Liver (tissue), 9 donors: ENCODE measurements around the gene TERT. TPM values are rescaled to one million over a fixed set of nuclear protein-coding genes. Genes with fewer than 3 reads are reported as not detected.

Experiments used
- DNase-seq: peaks from one replicate; pipeline ENCODE4 v3.0.0-alpha.2; 2017; ENCODE audit warnings: low spot score
- H3K27ac ChIP-seq, 2 donors: one replicate each; pipeline ENCODE4 v1.7.0; 2013; ENCODE audit warnings: inconsistent platforms in 2 of 2, low read length in 2 of 2, control low read depth in 1 of 2, low read depth in 1 of 2, mild to moderate bottlenecking in 1 of 2
- H3K27me3 ChIP-seq, 4 donors: one replicate each; pipeline versions ENCODE4 v1.6.1 to v1.7.0; 2013; ENCODE audit warnings: low read length in 3 of 4, inconsistent platforms in 1 of 4, mild to moderate bottlenecking in 1 of 4, moderate library complexity in 1 of 4; ENCODE audit not compliant: control insufficient read depth in 4 of 4, insufficient read depth in 4 of 4
- H3K36me3 ChIP-seq, 4 donors: one replicate each; pipeline versions ENCODE4 v1.6.1 to v1.7.0; 2013; ENCODE audit warnings: low read length in 3 of 4, mild to moderate bottlenecking in 3 of 4, low read depth in 1 of 4, moderate library complexity in 1 of 4; ENCODE audit not compliant: control insufficient read depth in 4 of 4, insufficient read depth in 3 of 4
- H3K4me1 ChIP-seq, 4 donors: one replicate each; pipeline versions ENCODE4 v1.6.1 to v1.7.0; 2013; ENCODE audit warnings: low read length in 3 of 4, mild to moderate bottlenecking in 3 of 4, moderate library complexity in 1 of 4; ENCODE audit not compliant: control insufficient read depth in 4 of 4, insufficient read depth in 4 of 4
- H3K4me3 ChIP-seq, 3 donors: one replicate each; pipeline versions ENCODE4 v1.6.1 to v1.7.0; 2013; ENCODE audit warnings: low read length in 3 of 3, control low read depth in 1 of 3, low read depth in 1 of 3, mild to moderate bottlenecking in 1 of 3
- H3K9ac ChIP-seq, 2 donors: one replicate each; pipeline ENCODE4 v1.7.0; 2013; ENCODE audit warnings: low read length in 2 of 2, mild to moderate bottlenecking in 2 of 2, moderate library complexity in 2 of 2, control low read depth in 1 of 2, low read depth in 1 of 2
- H3K9me3 ChIP-seq, 4 donors: one replicate each; pipeline versions ENCODE4 v1.6.1 to v1.7.0; 2013; ENCODE audit warnings: low read length in 3 of 4; ENCODE audit not compliant: control insufficient read depth in 4 of 4
- EGR1 ChIP-seq, 2 donors: IDR thresholded peaks; 2 replicates each; pipeline ENCODE4 v1.6.1; 2016 to 2018; ENCODE audit warnings: antibody characterized with exemption in 2 of 2, low read depth in 2 of 2
- FOXA1 ChIP-seq: IDR thresholded peaks from 2 replicates; pipeline ENCODE4 v1.6.1; 2016; ENCODE audit warnings: antibody characterized with exemption
- FOXA2 ChIP-seq: IDR thresholded peaks from 2 replicates; pipeline ENCODE4 v1.6.1; 2016; ENCODE audit warnings: antibody characterized with exemption
- GABPA ChIP-seq, 2 donors: IDR thresholded peaks in 1 of 2; conservative IDR thresholded peaks in 1 of 2; 2 replicates each; pipeline ENCODE4 v1.6.1; 2016; ENCODE audit warnings: antibody characterized with exemption in 2 of 2, mild to moderate bottlenecking in 1 of 2, moderate library complexity in 1 of 2
- HNF4A ChIP-seq, 2 donors: conservative IDR thresholded peaks; 2 replicates each; pipeline ENCODE4 v1.6.1; 2016; ENCODE audit warnings: antibody characterized with exemption in 2 of 2, mild to moderate bottlenecking in 2 of 2
- HNF4G ChIP-seq: IDR thresholded peaks from 2 replicates; pipeline ENCODE4 v1.6.1; 2016; ENCODE audit warnings: antibody characterized with exemption
- JUND ChIP-seq, 2 donors: IDR thresholded peaks; 2 replicates each; pipeline ENCODE4 v1.6.1; 2016; ENCODE audit warnings: antibody characterized with exemption in 2 of 2
- MAX ChIP-seq: IDR thresholded peaks from 2 replicates; pipeline ENCODE4 v1.6.1; 2016; ENCODE audit warnings: antibody characterized with exemption
- NR2F2 ChIP-seq: IDR thresholded peaks from 2 replicates; pipeline ENCODE4 v1.6.1; 2016; ENCODE audit warnings: antibody characterized with exemption
- RAD21 ChIP-seq, 2 donors: IDR thresholded peaks; 2 replicates each; pipeline ENCODE4 v1.6.1; 2016; ENCODE audit warnings: antibody characterized with exemption in 2 of 2, mild to moderate bottlenecking in 2 of 2
- REST ChIP-seq: IDR thresholded peaks from 2 replicates; pipeline ENCODE4 v1.6.1; 2016; ENCODE audit warnings: antibody characterized with exemption, mild to moderate bottlenecking
- RXRA ChIP-seq, 2 donors: IDR thresholded peaks; 2 replicates each; pipeline ENCODE4 v1.6.1; 2017 to 2018; ENCODE audit warnings: antibody characterized with exemption in 2 of 2, mild to moderate bottlenecking in 1 of 2
- SP1 ChIP-seq: IDR thresholded peaks from 2 replicates; pipeline ENCODE4 v1.6.1; 2018; ENCODE audit warnings: antibody characterized with exemption, mild to moderate bottlenecking
- YY1 ChIP-seq: IDR thresholded peaks from 2 replicates; pipeline ENCODE4 v1.6.1; 2016; ENCODE audit warnings: antibody characterized with exemption, mild to moderate bottlenecking
- WGBS: extraction: QIAGEN DNeasy Blood & Tissue Kit; methylation state at CpG from one replicate; pipeline ENCODE4 v1.1.7; 2013; 5-methylcytosine and 5-hydroxymethylcytosine counted together
- polyA plus RNA-seq, 2 donors: library from polyadenylated mRNA; stranded (reverse) in 1 of 2; unstranded in 1 of 2; fragments of 200-250 nt in 1 of 2; fragments of >200 nt in 1 of 2; fragmentation: Nextera tagmentation in 1 of 2; extraction: Ambion mirVana in 1 of 2; gene quantifications; one replicate each; pipeline versions ENCODE4 v1.2.1 to v1.2.3, GENCODE V29; 2013 to 2015
- total RNA-seq, 2 donors: library from RNA; depleted of rRNA; stranded (reverse); fragments of >200 nt; gene quantifications; one replicate each; pipeline ENCODE4 v1.2.3, GENCODE V29; 2014
- TF ChIP-seq, protein P1 (sequence below): IDR thresholded peaks from 2 replicates; pipeline ENCODE4 v1.6.1; 2016; ENCODE audit warnings: antibody characterized with exemption
- TF ChIP-seq, protein P2 (sequence below): fragments of 150-350 bp; IDR thresholded peaks from 2 replicates; pipeline ENCODE4 v1.5.1; 2017; ENCODE audit warnings: improper control_type of control experiment, low read depth, low read length; ENCODE audit not compliant: missing input control
- donor health status: healthy.
- donor health status: healthy.
- donor health status: healthy.
- donor health status: healthy.
- donor health status: healthy.

TERT gene
- total and polyA plus RNA-seq, 4 donors: 0.14 TPM; not detected in 3

- TF ChIP-seq, protein P1, sequence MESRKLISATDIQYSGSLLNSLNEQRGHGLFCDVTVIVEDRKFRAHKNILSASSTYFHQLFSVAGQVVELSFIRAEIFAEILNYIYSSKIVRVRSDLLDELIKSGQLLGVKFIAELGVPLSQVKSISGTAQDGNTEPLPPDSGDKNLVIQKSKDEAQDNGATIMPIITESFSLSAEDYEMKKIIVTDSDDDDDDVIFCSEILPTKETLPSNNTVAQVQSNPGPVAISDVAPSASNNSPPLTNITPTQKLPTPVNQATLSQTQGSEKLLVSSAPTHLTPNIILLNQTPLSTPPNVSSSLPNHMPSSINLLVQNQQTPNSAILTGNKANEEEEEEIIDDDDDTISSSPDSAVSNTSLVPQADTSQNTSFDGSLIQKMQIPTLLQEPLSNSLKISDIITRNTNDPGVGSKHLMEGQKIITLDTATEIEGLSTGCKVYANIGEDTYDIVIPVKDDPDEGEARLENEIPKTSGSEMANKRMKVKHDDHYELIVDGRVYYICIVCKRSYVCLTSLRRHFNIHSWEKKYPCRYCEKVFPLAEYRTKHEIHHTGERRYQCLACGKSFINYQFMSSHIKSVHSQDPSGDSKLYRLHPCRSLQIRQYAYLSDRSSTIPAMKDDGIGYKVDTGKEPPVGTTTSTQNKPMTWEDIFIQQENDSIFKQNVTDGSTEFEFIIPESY: no peak
- no peak for TF ChIP-seq HNF4G
- no peak for TF ChIP-seq FOXA2
- TF ChIP-seq SP1: no peak
- no peak for TF ChIP-seq RXRA (IDR thresholded peaks at IDR 0.05)
- no peak for TF ChIP-seq MAX
- TF ChIP-seq NR2F2: no peak
- no peak for TF ChIP-seq YY1
- TF ChIP-seq REST: no peak
- TF ChIP-seq JUND (IDR thresholded peaks at IDR 0.05): no peak
- TF ChIP-seq, protein P2, sequence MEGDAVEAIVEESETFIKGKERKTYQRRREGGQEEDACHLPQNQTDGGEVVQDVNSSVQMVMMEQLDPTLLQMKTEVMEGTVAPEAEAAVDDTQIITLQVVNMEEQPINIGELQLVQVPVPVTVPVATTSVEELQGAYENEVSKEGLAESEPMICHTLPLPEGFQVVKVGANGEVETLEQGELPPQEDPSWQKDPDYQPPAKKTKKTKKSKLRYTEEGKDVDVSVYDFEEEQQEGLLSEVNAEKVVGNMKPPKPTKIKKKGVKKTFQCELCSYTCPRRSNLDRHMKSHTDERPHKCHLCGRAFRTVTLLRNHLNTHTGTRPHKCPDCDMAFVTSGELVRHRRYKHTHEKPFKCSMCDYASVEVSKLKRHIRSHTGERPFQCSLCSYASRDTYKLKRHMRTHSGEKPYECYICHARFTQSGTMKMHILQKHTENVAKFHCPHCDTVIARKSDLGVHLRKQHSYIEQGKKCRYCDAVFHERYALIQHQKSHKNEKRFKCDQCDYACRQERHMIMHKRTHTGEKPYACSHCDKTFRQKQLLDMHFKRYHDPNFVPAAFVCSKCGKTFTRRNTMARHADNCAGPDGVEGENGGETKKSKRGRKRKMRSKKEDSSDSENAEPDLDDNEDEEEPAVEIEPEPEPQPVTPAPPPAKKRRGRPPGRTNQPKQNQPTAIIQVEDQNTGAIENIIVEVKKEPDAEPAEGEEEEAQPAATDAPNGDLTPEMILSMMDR: no peak
- no peak for TF ChIP-seq FOXA1
- no peak for TF ChIP-seq RAD21 (IDR thresholded peaks at IDR 0.05)
- Histone ChIP-seq H3K9ac (no peak overlapping the region), H3K27ac (peak overlapping the region in 1 of 2 donors; percentile 14), H3K4me3 (no peak overlapping the region), H3K36me3 (peaks cover 24 to 54% (median 37%) of the 10 kb centered on the region in 4 donors), H3K27me3 (no peaks in the 10 kb centered on the region), H3K4me1 (peaks cover 17 to 59% (median 49%) of the 10 kb centered on the region in 4 donors), H3K9me3 (no peaks in the 10 kb centered on the region)
- WGBS: 72% methylated on average over 22 of the region's 22 CpGs
- DNase-seq: no peak
These were observed 42.8 kb upstream of the TERT start for GRCh38 chr5:1337489-1338195.

DNA sequence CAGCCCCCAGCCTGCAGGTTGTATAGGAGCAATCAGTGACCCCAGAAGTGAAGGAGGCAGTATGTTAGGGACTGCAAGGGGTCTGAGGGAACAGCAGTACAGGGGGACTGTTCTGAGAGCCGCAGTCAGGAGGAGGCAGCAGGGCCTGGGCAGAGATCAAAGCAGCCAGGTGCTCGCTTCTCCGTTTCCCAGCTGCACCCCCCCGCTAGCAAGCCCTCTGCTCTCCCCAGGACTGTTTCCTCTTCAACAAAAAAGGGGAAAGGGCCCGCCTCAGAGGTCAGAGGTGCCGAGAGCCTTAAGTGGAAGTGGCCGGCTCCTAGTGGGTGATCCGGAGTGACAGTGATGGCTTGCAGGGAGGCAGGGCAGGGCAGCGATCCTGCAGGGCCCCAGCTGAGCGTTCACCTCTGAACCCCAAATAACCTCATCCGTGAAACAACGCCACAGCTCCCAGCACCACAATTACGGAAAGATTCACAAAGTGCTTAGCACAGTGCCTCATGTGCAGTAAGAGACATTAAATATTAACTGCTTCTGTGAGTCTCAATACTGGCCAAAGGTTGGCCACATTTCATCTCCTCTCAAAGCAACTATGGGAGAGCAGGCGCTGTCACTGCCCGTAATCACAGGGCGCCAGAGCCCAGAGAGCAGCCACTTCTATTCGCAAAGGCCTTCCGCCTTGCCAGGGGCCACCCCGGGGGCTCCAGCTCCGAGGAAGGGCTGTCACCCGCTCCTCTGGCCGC, 42.1 kb upstream of the TERT start:
- WGBS: 49% methylated on average over 22 of the region's 22 CpGs
- Histone ChIP-seq H3K9ac (no peak overlapping the region), H3K9me3 (no peaks in the 10 kb centered on the region), H3K4me3 (no peak overlapping the region), H3K36me3 (peaks cover 24 to 55% (median 36%) of the 10 kb centered on the region in 4 donors), H3K4me1 (peaks cover 17 to 62% (median 50%) of the 10 kb centered on the region in 4 donors), H3K27me3 (no peaks in the 10 kb centered on the region), H3K27ac (peak overlapping the region in 1 of 2 donors; percentile 14)
- DNase-seq: no peak
- TF ChIP-seq HNF4G: no peak
- peak; percentile 88 for TF ChIP-seq SP1
- TF ChIP-seq, protein P2: no peak
- peak; percentile 56 for TF ChIP-seq MAX
- peak; percentile 68 to 79 for TF ChIP-seq HNF4A (conservative IDR thresholded peaks at IDR 0.05)
- TF ChIP-seq EGR1 (IDR thresholded peaks at IDR 0.05; ENCODE audit: low read depth in 2 of 2): no peak
- peak; percentile 91 to 99 for TF ChIP-seq RXRA (IDR thresholded peaks at IDR 0.05)
- peak in 1 of 2 donors; percentile 20 for TF ChIP-seq GABPA (IDR thresholded peaks at IDR 0.05 in 1 of 2, conservative IDR thresholded peaks at IDR 0.05 in 1 of 2)
